Ovary (tissue), 3 donors: ENCODE data around the gene TOPAZ1.

Experiments used
- POLR2A ChIP-seq: fragments of 450-650 bp; IDR thresholded peaks from one replicate; pipeline ENCODE4 v1.6.1; 2017; ENCODE audit warnings: antibody characterized with exemption, mild to moderate bottlenecking, moderate library complexity
- TF ChIP-seq, protein P1 (sequence below), 3 donors: fragments of 450-650 bp in 2 of 3; fragments of 200-600 bp in 1 of 3; IDR thresholded peaks; one replicate each; pipeline versions ENCODE4 v1.5.1 to v1.8.0; 2016 to 2022; ENCODE audit warnings: antibody characterized with exemption in 3 of 3, mild to moderate bottlenecking in 1 of 3
- donor health status: DM: no; HTN: no; CAD: no.

GRCh38 chr3:44208568-44208967 lies 33.1 kb upstream of the TOPAZ1 start:
- TF ChIP-seq, protein P1, sequence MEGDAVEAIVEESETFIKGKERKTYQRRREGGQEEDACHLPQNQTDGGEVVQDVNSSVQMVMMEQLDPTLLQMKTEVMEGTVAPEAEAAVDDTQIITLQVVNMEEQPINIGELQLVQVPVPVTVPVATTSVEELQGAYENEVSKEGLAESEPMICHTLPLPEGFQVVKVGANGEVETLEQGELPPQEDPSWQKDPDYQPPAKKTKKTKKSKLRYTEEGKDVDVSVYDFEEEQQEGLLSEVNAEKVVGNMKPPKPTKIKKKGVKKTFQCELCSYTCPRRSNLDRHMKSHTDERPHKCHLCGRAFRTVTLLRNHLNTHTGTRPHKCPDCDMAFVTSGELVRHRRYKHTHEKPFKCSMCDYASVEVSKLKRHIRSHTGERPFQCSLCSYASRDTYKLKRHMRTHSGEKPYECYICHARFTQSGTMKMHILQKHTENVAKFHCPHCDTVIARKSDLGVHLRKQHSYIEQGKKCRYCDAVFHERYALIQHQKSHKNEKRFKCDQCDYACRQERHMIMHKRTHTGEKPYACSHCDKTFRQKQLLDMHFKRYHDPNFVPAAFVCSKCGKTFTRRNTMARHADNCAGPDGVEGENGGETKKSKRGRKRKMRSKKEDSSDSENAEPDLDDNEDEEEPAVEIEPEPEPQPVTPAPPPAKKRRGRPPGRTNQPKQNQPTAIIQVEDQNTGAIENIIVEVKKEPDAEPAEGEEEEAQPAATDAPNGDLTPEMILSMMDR (IDR thresholded peaks at IDR 0.05) = no peak
- TF ChIP-seq POLR2A = no peak
